Ishikawa (cell line): ENCODE measurements around the gene TRPM1.

ENCODE experiments used
- CEBPB ChIP-seq: IDR thresholded peaks from 2 replicates; pipeline ENCODE4 v1.6.1; 2012
- CREB1 ChIP-seq: IDR thresholded peaks from 2 replicates; pipeline ENCODE4 v1.6.1; 2012; ENCODE audit warnings: low read depth
- EGR1 ChIP-seq: IDR thresholded peaks from 2 replicates; pipeline ENCODE4 v1.6.1; 2012
- EP300 ChIP-seq: IDR thresholded peaks from 2 replicates; pipeline ENCODE4 v1.6.1; 2012; ENCODE audit warnings: borderline replicate concordance
- FOXM1 ChIP-seq: IDR thresholded peaks from 2 replicates; pipeline ENCODE4 v1.6.1; 2012; ENCODE audit warnings: low read depth, borderline replicate concordance
- NFIC ChIP-seq: IDR thresholded peaks from 2 replicates; pipeline ENCODE4 v1.6.1; 2012
- RAD21 ChIP-seq: IDR thresholded peaks from 2 replicates; pipeline ENCODE4 v1.6.1; 2012; ENCODE audit warnings: low read depth
- TAF1 ChIP-seq: IDR thresholded peaks from 2 replicates; pipeline ENCODE4 v1.6.1; 2012; ENCODE audit warnings: low read depth, mild to moderate bottlenecking
- TCF12 ChIP-seq: IDR thresholded peaks from 2 replicates; pipeline ENCODE4 v1.6.1; 2012; ENCODE audit warnings: low read depth
- YY1 ChIP-seq: IDR thresholded peaks from 2 replicates; pipeline ENCODE4 v1.6.1; 2012; ENCODE audit warnings: low read depth
- ZBTB7A ChIP-seq: IDR thresholded peaks from 2 replicates; pipeline ENCODE4 v1.6.1; 2012; ENCODE audit warnings: low read depth
- TF ChIP-seq, protein P1 (sequence below): IDR thresholded peaks from 2 replicates; pipeline ENCODE4 v1.6.1; 2012; ENCODE audit warnings: low read depth, mild to moderate bottlenecking
- TF ChIP-seq, protein P2 (sequence below): IDR thresholded peaks from 2 replicates; pipeline ENCODE4 v1.6.1; 2012
- TF ChIP-seq, protein P3 (sequence below): IDR thresholded peaks from 2 replicates; pipeline ENCODE4 v1.6.1; 2012

DNA sequence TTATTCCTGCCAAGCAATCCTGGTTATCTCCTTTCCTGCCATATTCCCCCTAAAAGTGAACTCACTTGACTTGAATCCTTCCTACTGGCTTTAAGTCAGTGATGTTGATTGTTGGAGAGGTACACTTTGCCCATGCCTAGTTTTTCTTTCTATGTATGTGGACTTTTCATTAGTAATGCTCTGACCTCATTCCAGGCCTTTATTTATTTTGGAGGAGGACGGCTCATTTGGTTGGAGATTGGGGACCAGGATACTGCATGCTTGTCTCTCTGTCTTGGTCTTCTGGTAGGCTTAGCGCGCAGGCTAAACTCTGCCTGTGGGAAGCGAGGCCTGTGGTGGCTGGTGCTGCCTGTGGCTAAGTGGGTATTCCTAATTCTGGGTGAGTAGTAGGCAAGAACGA is 81.0 kb downstream of the TRPM1 start:
- TF ChIP-seq YY1 (no peak), CEBPB (no peak), RAD21 (no peak), EGR1 (no peak), EP300 (no peak), TAF1 (no peak), FOXM1 (no peak), CREB1 (no peak), TCF12 (no peak), NFIC (no peak), ZBTB7A (no peak)
- TF ChIP-seq, protein P1, sequence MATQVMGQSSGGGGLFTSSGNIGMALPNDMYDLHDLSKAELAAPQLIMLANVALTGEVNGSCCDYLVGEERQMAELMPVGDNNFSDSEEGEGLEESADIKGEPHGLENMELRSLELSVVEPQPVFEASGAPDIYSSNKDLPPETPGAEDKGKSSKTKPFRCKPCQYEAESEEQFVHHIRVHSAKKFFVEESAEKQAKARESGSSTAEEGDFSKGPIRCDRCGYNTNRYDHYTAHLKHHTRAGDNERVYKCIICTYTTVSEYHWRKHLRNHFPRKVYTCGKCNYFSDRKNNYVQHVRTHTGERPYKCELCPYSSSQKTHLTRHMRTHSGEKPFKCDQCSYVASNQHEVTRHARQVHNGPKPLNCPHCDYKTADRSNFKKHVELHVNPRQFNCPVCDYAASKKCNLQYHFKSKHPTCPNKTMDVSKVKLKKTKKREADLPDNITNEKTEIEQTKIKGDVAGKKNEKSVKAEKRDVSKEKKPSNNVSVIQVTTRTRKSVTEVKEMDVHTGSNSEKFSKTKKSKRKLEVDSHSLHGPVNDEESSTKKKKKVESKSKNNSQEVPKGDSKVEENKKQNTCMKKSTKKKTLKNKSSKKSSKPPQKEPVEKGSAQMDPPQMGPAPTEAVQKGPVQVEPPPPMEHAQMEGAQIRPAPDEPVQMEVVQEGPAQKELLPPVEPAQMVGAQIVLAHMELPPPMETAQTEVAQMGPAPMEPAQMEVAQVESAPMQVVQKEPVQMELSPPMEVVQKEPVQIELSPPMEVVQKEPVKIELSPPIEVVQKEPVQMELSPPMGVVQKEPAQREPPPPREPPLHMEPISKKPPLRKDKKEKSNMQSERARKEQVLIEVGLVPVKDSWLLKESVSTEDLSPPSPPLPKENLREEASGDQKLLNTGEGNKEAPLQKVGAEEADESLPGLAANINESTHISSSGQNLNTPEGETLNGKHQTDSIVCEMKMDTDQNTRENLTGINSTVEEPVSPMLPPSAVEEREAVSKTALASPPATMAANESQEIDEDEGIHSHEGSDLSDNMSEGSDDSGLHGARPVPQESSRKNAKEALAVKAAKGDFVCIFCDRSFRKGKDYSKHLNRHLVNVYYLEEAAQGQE, result no peak
- TF ChIP-seq, protein P2, sequence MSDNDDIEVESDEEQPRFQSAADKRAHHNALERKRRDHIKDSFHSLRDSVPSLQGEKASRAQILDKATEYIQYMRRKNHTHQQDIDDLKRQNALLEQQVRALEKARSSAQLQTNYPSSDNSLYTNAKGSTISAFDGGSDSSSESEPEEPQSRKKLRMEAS, result no peak
- TF ChIP-seq, protein P3, sequence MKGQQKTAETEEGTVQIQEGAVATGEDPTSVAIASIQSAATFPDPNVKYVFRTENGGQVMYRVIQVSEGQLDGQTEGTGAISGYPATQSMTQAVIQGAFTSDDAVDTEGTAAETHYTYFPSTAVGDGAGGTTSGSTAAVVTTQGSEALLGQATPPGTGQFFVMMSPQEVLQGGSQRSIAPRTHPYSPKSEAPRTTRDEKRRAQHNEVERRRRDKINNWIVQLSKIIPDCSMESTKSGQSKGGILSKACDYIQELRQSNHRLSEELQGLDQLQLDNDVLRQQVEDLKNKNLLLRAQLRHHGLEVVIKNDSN, result no peak
